Activated CD8-positive, alpha-beta memory T cell treated with anti-CD3 and anti-CD28 coated beads for 1 hour (primary cell): ENCODE measurements around the gene MSRB3.
"Not testable (repeated sequence)": the region's sequence is repeated elsewhere in the genome, so short reads cannot be mapped to it uniquely, and the experiment has no call there.

Experiments used
- DNase-seq, 2 donors: peaks; one replicate each; pipeline ENCODE4 v3.0.0-alpha.2; 2020; ENCODE audit warnings: low read depth in 1 of 2; ENCODE audit errors: extremely low read depth in 1 of 2

MSRB3 gene

GRCh38 chr12:65450625-65451024, 172.1 kb downstream of the MSRB3 start:
- DNase-seq: no peak

GRCh38 chr12:65454115-65454787, 175.8 kb downstream of the MSRB3 start:
- no peak for DNase-seq

- DNase-seq: not testable (repeated sequence)
Measured at GRCh38 chr12:65457341-65457740, 178.9 kb downstream of the MSRB3 start.

DNA sequence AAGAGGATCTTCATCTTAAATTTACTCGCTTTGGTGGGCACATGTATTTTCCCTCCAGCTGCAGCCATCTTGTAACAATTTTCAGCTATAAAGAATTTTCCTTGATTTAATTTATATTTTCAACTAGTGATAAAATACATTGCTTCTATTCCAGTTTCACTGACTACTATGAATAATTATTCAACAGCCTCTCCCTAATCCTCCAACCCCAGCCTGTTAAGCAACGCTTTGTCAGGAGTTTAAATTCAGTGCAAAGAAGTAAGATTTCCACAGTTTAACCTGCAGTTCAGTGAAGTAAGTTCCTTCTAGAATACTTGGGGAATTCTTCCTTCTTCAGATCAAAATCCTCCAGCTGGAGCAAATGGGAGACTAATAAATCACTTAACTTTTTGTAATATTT, 180.2 kb downstream of the MSRB3 start:
- DNase-seq: no peak

- no peak for DNase-seq
Measured at GRCh38 chr12:65459545-65459944, 181.1 kb downstream of the MSRB3 start.

GRCh38 chr12:65460063-65460462, 181.6 kb downstream of the MSRB3 start:
- DNase-seq: no peak

GRCh38 chr12:65461017-65461416, 182.5 kb downstream of the MSRB3 start:
- DNase-seq: no peak

DNA sequence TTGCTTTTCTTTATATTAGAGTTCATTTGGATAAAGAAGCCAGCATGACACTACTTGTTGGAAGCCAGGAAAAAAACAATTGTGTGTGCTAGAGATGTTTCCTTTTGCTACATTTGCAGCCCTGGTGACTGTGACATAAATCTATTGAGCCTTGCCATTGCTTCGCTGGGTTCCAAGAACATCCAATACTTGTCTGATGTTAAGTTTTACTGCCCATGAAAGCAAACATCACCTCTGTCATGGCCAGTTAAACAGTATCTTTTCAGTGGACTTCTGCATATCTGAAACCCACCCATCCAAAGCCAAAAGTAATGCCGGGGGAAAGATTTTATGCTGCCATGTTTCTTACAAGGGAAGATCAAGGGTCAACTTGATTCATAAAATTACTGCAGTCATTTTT, 184.0 kb downstream of the MSRB3 start:
- no peak for DNase-seq

DNA sequence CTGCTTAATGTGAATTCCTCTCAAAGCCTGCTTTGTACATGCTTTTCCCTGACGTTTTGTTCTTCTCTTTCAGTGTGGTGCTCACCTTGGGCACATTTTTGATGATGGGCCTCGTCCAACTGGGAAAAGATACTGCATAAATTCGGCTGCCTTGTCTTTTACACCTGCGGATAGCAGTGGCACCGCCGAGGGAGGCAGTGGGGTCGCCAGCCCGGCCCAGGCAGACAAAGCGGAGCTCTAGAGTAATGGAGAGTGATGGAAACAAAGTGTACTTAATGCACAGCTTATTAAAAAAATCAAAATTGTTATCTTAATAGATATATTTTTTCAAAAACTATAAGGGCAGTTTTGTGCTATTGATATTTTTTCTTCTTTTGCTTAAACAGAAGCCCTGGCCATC, 184.6 kb downstream of the MSRB3 start:
- DNase-seq: no peak

DNA sequence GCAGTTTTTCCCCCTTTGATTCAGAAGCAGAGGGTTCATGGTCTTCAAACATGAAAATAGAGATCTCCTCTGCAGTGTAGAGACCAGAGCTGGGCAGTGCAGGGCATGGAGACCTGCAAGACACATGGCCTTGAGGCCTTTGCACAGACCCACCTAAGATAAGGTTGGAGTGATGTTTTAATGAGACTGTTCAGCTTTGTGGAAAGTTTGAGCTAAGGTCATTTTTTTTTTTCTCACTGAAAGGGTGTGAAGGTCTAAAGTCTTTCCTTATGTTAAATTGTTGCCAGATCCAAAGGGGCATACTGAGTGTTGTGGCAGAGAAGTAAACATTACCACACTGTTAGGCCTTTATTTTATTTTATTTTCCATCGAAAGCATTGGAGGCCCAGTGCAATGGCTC, 185.1 kb downstream of the MSRB3 start:
- no peak for DNase-seq

GRCh38 chr12:65464930-65465329, 186.4 kb downstream of the MSRB3 start:
- no peak for DNase-seq

- DNase-seq: no peak
Measured at GRCh38 chr12:65465766-65466547, 187.5 kb downstream of the MSRB3 start.

DNA sequence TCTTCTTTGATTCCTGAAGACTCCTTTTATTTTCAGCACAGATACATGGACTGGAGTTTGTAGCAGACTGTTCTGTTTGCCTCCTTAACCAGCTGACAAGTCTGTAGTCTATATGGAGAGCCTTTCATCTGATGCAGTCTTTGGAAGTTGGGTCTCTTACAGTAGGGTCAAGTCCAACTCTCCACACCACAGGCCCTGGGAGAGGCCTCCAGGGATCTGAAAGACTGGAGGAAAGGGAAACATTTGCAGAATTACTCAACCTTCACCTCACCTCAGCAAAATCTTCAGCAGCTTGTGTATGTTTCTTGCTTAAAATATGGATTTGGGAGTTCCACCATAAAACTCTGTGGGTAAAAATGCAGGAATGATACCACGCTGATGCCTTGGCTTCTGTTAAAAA, 188.4 kb downstream of the MSRB3 start:
- no peak for DNase-seq

DNA sequence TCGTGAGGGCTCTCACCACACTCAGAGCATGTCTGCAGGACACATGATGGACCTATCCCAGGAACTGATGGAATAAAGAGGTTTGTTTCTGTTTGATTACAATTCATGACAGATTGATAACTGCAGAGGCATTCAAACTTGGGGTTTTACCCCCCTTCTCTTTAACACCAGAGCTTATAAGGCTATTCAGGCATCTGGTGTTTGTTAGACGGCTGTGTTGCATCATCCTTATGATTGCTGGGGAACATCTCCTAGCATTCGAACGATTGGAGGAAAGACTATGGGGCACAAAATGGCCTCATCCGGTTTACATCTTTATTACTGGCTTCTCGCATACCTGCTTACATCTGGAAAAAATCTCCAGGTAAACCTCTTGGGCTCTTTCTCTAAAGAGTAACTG, 191.8 kb downstream of the MSRB3 start:
- DNase-seq: no peak

- DNase-seq: no peak
Measured at GRCh38 chr12:65472079-65472478, 193.6 kb downstream of the MSRB3 start.

- no peak for DNase-seq
Measured at GRCh38 chr12:65474831-65475230, 196.3 kb downstream of the MSRB3 start.

DNA sequence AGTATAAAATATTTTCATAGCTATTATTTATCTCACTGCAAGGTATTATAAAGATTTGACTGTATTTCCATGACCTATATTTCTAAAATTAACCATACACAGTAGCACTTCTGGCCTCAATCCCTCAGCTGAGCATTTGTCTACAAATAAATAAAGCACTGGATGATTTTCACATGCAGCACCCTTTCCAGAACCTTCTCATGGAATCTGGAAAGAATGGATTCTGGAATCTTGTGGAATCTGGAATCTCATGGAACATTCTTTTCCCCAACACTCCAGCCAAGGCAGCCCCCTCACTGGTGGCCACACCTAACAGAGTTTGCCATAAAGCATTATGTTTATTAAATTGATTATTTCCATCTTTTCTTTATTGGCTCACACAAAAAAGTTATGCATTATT, 199.2 kb downstream of the MSRB3 start:
- no peak for DNase-seq

DNA sequence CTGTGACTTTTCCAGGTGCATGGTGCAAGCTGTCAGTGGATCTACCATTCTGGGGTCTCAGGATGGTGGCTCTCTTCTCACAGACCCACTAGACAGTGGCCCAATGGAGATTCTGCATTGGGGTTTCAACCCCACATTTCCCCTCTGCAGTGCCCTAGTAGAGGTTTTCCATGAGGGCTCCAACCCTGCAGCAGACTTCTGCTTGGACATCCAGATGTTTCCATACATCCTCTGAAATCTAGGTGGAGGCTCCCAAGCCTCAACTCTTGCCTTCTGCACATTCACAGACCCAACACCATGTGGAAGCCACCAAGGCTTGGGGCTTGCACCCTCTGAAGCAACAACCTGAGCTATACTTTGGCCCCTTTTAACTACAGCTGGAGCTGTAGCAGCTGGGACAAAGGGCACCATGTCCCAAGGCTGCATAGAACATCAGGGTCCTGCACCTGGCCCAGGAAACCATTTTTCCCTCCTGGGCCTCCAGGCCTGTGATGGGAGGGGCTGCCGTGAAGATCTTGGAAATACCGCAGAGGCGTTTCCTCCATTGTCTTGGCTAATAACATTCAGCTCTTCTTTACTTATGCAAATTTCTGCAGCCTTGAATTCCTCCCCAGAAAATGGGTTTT, 205.5 kb downstream of the MSRB3 start:
- not testable (repeated sequence) for DNase-seq

DNA sequence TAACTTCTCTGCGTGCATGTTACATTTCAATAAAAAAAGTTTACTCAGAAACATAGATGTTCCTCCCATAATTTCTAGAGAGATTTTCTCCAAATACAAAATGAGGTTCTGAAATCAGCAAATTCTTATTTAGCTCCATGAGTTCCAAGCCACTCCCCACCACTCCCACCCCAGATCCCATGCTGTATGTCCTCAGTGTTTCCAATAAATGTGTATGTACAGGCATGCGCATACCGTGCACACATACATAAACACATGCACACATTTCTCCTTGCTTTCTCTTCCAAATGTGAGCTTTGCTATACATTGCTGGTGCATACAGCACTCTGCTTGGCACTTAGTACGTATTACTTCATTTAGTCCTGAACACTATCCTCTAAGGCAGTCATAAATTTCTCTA, 209.7 kb downstream of the MSRB3 start:
- no peak for DNase-seq

DNA sequence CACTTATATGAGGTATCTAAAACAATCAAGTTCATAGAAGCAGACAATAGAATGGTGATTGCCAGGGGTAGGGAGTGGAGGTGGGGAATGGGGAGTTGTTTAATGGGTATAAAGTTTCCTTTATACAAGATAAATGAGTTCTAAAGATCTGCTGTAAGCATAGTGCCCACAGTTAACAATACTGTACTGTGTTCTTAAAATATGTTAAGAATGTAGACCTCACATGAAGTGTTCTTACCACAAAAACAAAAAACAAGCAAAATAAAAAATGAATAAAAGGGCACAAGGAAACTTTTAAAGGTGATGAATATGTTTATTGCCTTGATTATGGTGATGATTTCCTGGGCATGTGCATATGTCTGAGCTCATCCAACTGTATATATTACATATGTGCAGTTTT, 211.8 kb downstream of the MSRB3 start:
- DNase-seq: no peak

GRCh38 chr12:65492998-65493912, 214.8 kb downstream of the MSRB3 start:
- no peak for DNase-seq
